Peyer's patch (tissue), 4 donors: ENCODE measurements around the gene DOCK11. TPM values are rescaled to one million over a fixed set of nuclear protein-coding genes. Genes with fewer than 3 reads are reported as not detected.

Experiments
- DNase-seq, 3 donors: peaks; one replicate each; pipeline ENCODE4 v3.0.0-alpha.2; 2017 to 2019
- H3K27ac ChIP-seq, 4 donors: fragments of 200-600 bp; sonication (generic); one replicate each; pipeline ENCODE4 v1.5.1; 2016 to 2019
- H3K27me3 ChIP-seq, 2 donors: fragments of 200-600 bp; sonication (generic); one replicate each; pipeline ENCODE4 v1.5.1; 2019
- H3K36me3 ChIP-seq, 3 donors: fragments of 200-600 bp; sonication (generic); one replicate each; pipeline ENCODE4 v1.5.1; 2016 to 2019
- H3K4me1 ChIP-seq, 4 donors: fragments of 200-600 bp; sonication (generic); one replicate each; pipeline ENCODE4 v1.5.1; 2016 to 2019
- H3K4me3 ChIP-seq, 4 donors: fragments of 200-600 bp; sonication (generic); 1 replicate in 3 of 4; 2 replicates in 1 of 4; pipeline ENCODE4 v1.5.1; 2016 to 2019; ENCODE audit warnings: mild to moderate bottlenecking in 1 of 4
- H3K9me3 ChIP-seq, 4 donors: fragments of 200-600 bp; sonication (generic); one replicate each; pipeline ENCODE4 v1.5.1; 2016 to 2019; ENCODE audit warnings: mild to moderate bottlenecking in 1 of 4
- CTCF ChIP-seq, 6 experiments: fragments of 450-650 bp in 4 of 6; fragments of 200-600 bp in 2 of 6; sonication (generic) in 1 of 6; IDR thresholded peaks; one replicate each; pipeline ENCODE4 v1.5.1; 2017 to 2019; ENCODE audit warnings: antibody characterized with exemption in 6 of 6, mild to moderate bottlenecking in 3 of 6, moderate library complexity in 1 of 6
- POLR2A ChIP-seq, 2 donors: fragments of 450-650 bp; IDR thresholded peaks; one replicate each; pipeline ENCODE4 v1.5.1; 2017; ENCODE audit warnings: antibody characterized with exemption in 2 of 2, mild to moderate bottlenecking in 2 of 2, moderate library complexity in 2 of 2
- total RNA-seq, 4 donors: library from RNA; depleted of rRNA; stranded (reverse); fragments of >200 nt; gene quantifications; one replicate each; pipeline ENCODE4 v1.1.0, GENCODE V29; 2016

DOCK11 gene
- total RNA-seq, 4 donors from 2014 or later, result 5.6 to 34.7 (median 10.4) TPM

GRCh38 chrX:118554511-118554910 lies 58.9 kb downstream of the DOCK11 start:
- TF ChIP-seq POLR2A (IDR thresholded peaks at IDR 0.05), result no peak
- H3K36me3 ChIP-seq, result no peaks in the 10 kb centered on the region
- no peaks in the 10 kb centered on the region for H3K27me3 ChIP-seq
- no peak for DNase-seq
- H3K4me3 ChIP-seq, result no peak overlapping the region
- H3K27ac ChIP-seq, result no peak overlapping the region
- no peaks in the 10 kb centered on the region for H3K9me3 ChIP-seq
- no peaks in the 10 kb centered on the region for H3K4me1 ChIP-seq

GRCh38 chrX:118558926-118559325 lies 63.3 kb downstream of the DOCK11 start:
- H3K9me3 ChIP-seq, result no peaks in the 10 kb centered on the region
- H3K4me3 ChIP-seq, result no peak overlapping the region
- TF ChIP-seq CTCF (IDR thresholded peaks at IDR 0.05), result no peak
- no peak for TF ChIP-seq POLR2A (IDR thresholded peaks at IDR 0.05)
- no peak for DNase-seq
- no peak overlapping the region for H3K27ac ChIP-seq
- H3K27me3 ChIP-seq, result no peaks in the 10 kb centered on the region
- no peaks in the 10 kb centered on the region for H3K36me3 ChIP-seq
- no peaks in the 10 kb centered on the region for H3K4me1 ChIP-seq

GRCh38 chrX:118560489-118560888 lies 64.9 kb downstream of the DOCK11 start:
- no peaks in the 10 kb centered on the region for H3K9me3 ChIP-seq
- no peak overlapping the region for H3K27ac ChIP-seq
- H3K4me3 ChIP-seq, result no peak overlapping the region
- no peak for TF ChIP-seq POLR2A (IDR thresholded peaks at IDR 0.05)
- TF ChIP-seq CTCF (IDR thresholded peaks at IDR 0.05), result no peak
- no peaks in the 10 kb centered on the region for H3K36me3 ChIP-seq
- DNase-seq, result no peak
- H3K4me1 ChIP-seq, result no peaks in the 10 kb centered on the region
- H3K27me3 ChIP-seq, result no peaks in the 10 kb centered on the region

- no peaks in the 10 kb centered on the region for H3K9me3 ChIP-seq
- no peak overlapping the region for H3K27ac ChIP-seq
- no peak overlapping the region for H3K4me3 ChIP-seq
- H3K36me3 ChIP-seq, result no peaks in the 10 kb centered on the region
- TF ChIP-seq POLR2A (IDR thresholded peaks at IDR 0.05) (no peak), CTCF (IDR thresholded peaks at IDR 0.05) (no peak)
- H3K27me3 ChIP-seq, result no peaks in the 10 kb centered on the region
- H3K4me1 ChIP-seq, result no peaks in the 10 kb centered on the region
- no peak for DNase-seq
Measured at GRCh38 chrX:118562582-118563164, 67.1 kb downstream of the DOCK11 start.

- Histone ChIP-seq H3K27ac (no peak overlapping the region), H3K4me1 (no peaks in the 10 kb centered on the region), H3K27me3 (no peaks in the 10 kb centered on the region), H3K36me3 (no peaks in the 10 kb centered on the region), H3K9me3 (no peaks in the 10 kb centered on the region), H3K4me3 (no peak overlapping the region)
- TF ChIP-seq POLR2A (IDR thresholded peaks at IDR 0.05) (no peak), CTCF (IDR thresholded peaks at IDR 0.05) (no peak)
- DNase-seq, result no peak
Measured at GRCh38 chrX:118564498-118564897, 68.9 kb downstream of the DOCK11 start.

GRCh38 chrX:118565853-118566252 lies 70.2 kb downstream of the DOCK11 start:
- Histone ChIP-seq H3K36me3 (no peaks in the 10 kb centered on the region), H3K27ac (no peak overlapping the region), H3K9me3 (no peaks in the 10 kb centered on the region), H3K27me3 (no peaks in the 10 kb centered on the region), H3K4me1 (no peaks in the 10 kb centered on the region), H3K4me3 (no peak overlapping the region)
- no peak for DNase-seq
- TF ChIP-seq POLR2A (IDR thresholded peaks at IDR 0.05) (no peak), CTCF (IDR thresholded peaks at IDR 0.05) (no peak)
